Measurements from ENCODE around the gene GTF2F2.

GRCh38 chr13:45105895-45106294 lies 14.4 kb upstream of the GTF2F2 start:
- no peak for TF ChIP-seq CTCF (IDR thresholded peaks at IDR 0.05)
- TF ChIP-seq POLR2A (IDR thresholded peaks at IDR 0.05): no peak

All from testis (tissue), 2 donors.